Esophagus muscularis mucosa (tissue), 4 donors: ENCODE data around the gene NAA50. TPM values are rescaled to one million over a fixed set of nuclear protein-coding genes. Genes with fewer than 3 reads are reported as not detected.

Experiments used
- DNase-seq: peaks from one replicate; pipeline ENCODE4 v3.0.0-alpha.2; 2017; ENCODE audit errors: extremely low spot score
- H3K27ac ChIP-seq, 4 donors: fragments of 200-600 bp; sonication (generic); replicated peaks in 1 of 4; 1 replicate in 3 of 4; 2 replicates in 1 of 4; pipeline ENCODE4 v1.5.1; 2016 to 2019; ENCODE audit warnings: mild to moderate bottlenecking in 1 of 4
- H3K27me3 ChIP-seq, 4 donors: fragments of 200-600 bp; sonication (generic); one replicate each; pipeline versions ENCODE4 v1.5.1 to v1.6.0; 2016 to 2019
- H3K36me3 ChIP-seq, 4 donors: fragments of 200-600 bp; sonication (generic); one replicate each; pipeline ENCODE4 v1.5.1; 2016 to 2019
- H3K4me1 ChIP-seq, 4 donors: fragments of 200-600 bp; sonication (generic); one replicate each; pipeline ENCODE4 v1.5.1; 2016 to 2019
- H3K4me3 ChIP-seq, 4 donors: fragments of 200-600 bp; sonication (generic); 1 replicate in 2 of 4; 2 replicates in 2 of 4; pipeline ENCODE4 v1.5.1; 2016 to 2019; ENCODE audit warnings: mild to moderate bottlenecking in 4 of 4, moderate library complexity in 1 of 4
- H3K9me3 ChIP-seq, 4 donors: fragments of 200-600 bp; sonication (generic); 1 replicate in 3 of 4; 2 replicates in 1 of 4; pipeline ENCODE4 v1.5.1; 2016 to 2019
- EP300 ChIP-seq: sonication (generic); formaldehyde crosslinking; IDR thresholded peaks from one replicate; pipeline ENCODE4 v1.6.1; 2017; ENCODE audit warnings: antibody characterized with exemption
- POLR2A ChIP-seq: fragments of 450-650 bp; IDR thresholded peaks from one replicate; pipeline ENCODE4 v1.6.1; 2017; ENCODE audit warnings: antibody characterized with exemption, moderate library complexity, mild to moderate bottlenecking, low read depth
- POLR2AphosphoS5 ChIP-seq, 2 donors: sonication (generic); formaldehyde crosslinking; IDR thresholded peaks; one replicate each; pipeline ENCODE4 v1.6.1; 2017; ENCODE audit warnings: antibody characterized with exemption in 2 of 2
- WGBS: methylation state at CpG from one replicate; pipeline ENCODE4 v1.1.5; 2018; 5-methylcytosine and 5-hydroxymethylcytosine counted together
- intact Hi-C: fragments of 100-400 bp; cut with DNase I; formaldehyde crosslinking; loops from one replicate; pipeline ENCODE4 v1.15.1; 2023
- total RNA-seq, 4 donors: library from RNA; depleted of rRNA; stranded (reverse); fragments of >200 nt; gene quantifications; one replicate each; pipeline versions ENCODE4 v1.1.0 to v1.2.1, GENCODE V29; 2016
- TF ChIP-seq, protein P1 (sequence below), 3 experiments: fragments of 200-600 bp in 2 of 3; fragments of 450-650 bp in 1 of 3; sonication (generic) in 2 of 3; IDR thresholded peaks; one replicate each; pipeline ENCODE4 v1.5.1; 2017 to 2019; ENCODE audit warnings: antibody characterized with exemption in 3 of 3, mild to moderate bottlenecking in 2 of 3, moderate library complexity in 1 of 3

The NAA50 gene
- total RNA-seq, 4 donors from 2014 or later = 98.0 to 153 (median 119) TPM

- H3K4me1 ChIP-seq = peaks cover 0 to 21% (median 14%) of the 10 kb centered on the region in 4 donors
- DNase-seq = no peak
- no peaks in the 10 kb centered on the region for H3K36me3 ChIP-seq
- WGBS = 72% methylated on average over 5 of the region's 5 CpGs
- intact Hi-C loops = no loop called here
- H3K27ac ChIP-seq = no peak overlapping the region
- H3K27me3 ChIP-seq = no peaks in the 10 kb centered on the region
- H3K9me3 ChIP-seq = no peaks in the 10 kb centered on the region
- no peak overlapping the region for H3K4me3 ChIP-seq
- TF ChIP-seq, protein P1, sequence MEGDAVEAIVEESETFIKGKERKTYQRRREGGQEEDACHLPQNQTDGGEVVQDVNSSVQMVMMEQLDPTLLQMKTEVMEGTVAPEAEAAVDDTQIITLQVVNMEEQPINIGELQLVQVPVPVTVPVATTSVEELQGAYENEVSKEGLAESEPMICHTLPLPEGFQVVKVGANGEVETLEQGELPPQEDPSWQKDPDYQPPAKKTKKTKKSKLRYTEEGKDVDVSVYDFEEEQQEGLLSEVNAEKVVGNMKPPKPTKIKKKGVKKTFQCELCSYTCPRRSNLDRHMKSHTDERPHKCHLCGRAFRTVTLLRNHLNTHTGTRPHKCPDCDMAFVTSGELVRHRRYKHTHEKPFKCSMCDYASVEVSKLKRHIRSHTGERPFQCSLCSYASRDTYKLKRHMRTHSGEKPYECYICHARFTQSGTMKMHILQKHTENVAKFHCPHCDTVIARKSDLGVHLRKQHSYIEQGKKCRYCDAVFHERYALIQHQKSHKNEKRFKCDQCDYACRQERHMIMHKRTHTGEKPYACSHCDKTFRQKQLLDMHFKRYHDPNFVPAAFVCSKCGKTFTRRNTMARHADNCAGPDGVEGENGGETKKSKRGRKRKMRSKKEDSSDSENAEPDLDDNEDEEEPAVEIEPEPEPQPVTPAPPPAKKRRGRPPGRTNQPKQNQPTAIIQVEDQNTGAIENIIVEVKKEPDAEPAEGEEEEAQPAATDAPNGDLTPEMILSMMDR (IDR thresholded peaks at IDR 0.05) = no peak
- TF ChIP-seq POLR2A (no peak), POLR2AphosphoS5 (IDR thresholded peaks at IDR 0.05) (no peak), EP300 (no peak)
Observed at GRCh38 chr3:113754494-113755159, 8.6 kb upstream of the NAA50 start.

DNA sequence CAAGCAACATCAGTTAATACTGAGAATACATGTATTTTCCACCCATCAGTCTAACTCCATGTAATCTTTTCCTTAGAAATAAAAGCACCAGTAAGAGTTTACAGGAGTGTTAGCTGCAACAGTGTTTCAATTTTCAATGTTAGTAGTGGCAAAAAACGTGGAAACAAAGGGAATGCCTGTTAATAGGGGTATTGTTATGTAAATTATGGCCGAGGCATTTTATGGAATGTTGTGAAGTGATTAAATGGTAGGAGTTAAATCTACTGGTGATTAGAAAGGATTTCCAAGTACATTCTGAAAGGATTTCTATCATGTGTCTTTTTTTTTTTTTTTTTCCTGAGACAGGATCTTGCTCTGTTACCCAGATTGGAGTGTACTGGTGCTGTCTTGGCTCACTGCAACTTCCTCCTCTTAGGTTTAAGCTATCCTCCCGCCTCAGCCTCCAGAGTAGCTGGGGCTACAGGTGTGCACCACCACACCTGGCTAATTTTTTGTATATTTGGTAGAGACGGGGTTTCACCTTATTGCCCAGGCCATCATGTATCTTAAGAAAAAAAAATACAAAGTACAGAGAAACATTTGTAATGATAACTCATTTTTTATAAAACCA is 7.4 kb upstream of the NAA50 start:
- DNase-seq = no peak
- H3K27me3 ChIP-seq = no peaks in the 10 kb centered on the region
- no peaks in the 10 kb centered on the region for H3K36me3 ChIP-seq
- H3K4me3 ChIP-seq = no peak overlapping the region
- intact Hi-C loops = no loop called here
- TF ChIP-seq EP300 (no peak), POLR2AphosphoS5 (IDR thresholded peaks at IDR 0.05) (no peak), POLR2A (no peak)
- TF ChIP-seq, protein P1 (IDR thresholded peaks at IDR 0.05) = no peak
- no peaks in the 10 kb centered on the region for H3K9me3 ChIP-seq
- WGBS = 74% methylated on average over 4 of the region's 4 CpGs
- H3K4me1 ChIP-seq = peaks cover 5 to 32% (median 22%) of the 10 kb centered on the region in 4 donors
- H3K27ac ChIP-seq = no peak overlapping the region

- Histone ChIP-seq H3K4me3 (no peak overlapping the region), H3K36me3 (no peaks in the 10 kb centered on the region), H3K9me3 (no peaks in the 10 kb centered on the region), H3K27me3 (no peaks in the 10 kb centered on the region), H3K27ac (no peak overlapping the region), H3K4me1 (peaks cover 15 to 44% (median 34%) of the 10 kb centered on the region in 4 donors)
- DNase-seq = no peak
- TF ChIP-seq, protein P1 (IDR thresholded peaks at IDR 0.05) = no peak
- no peak for TF ChIP-seq EP300
- TF ChIP-seq POLR2A = no peak
- TF ChIP-seq POLR2AphosphoS5 (IDR thresholded peaks at IDR 0.05) = no peak
- intact Hi-C loops = no loop called here
Observed at GRCh38 chr3:113751141-113751540, 5.1 kb upstream of the NAA50 start.

- TF ChIP-seq POLR2A (no peak), POLR2AphosphoS5 (IDR thresholded peaks at IDR 0.05) (no peak), EP300 (no peak)
- TF ChIP-seq, protein P1 (IDR thresholded peaks at IDR 0.05) = no peak
- intact Hi-C loops = loop anchor here (2.0 to 5.0 kb wide), 3 partner anchors 51 to 255 kb away; partner anchors contain the start of gene USF3
- Histone ChIP-seq H3K27me3 (no peaks in the 10 kb centered on the region), H3K27ac (peak overlapping the region; percentile 93 to 97 (median 96)), H3K36me3 (no peaks in the 10 kb centered on the region), H3K4me3 (peak overlapping the region; percentile 67 to 96 (median 88)), H3K4me1 (peaks cover 30 to 56% (median 45%) of the 10 kb centered on the region in 4 donors), H3K9me3 (no peaks in the 10 kb centered on the region)
- 2% methylated on average over 18 of the region's 18 CpGs for WGBS
- no peak for DNase-seq
Observed at GRCh38 chr3:113747283-113748046, 1.4 kb upstream of the NAA50 start.
